Measurements from ENCODE around the gene ALOXE3. TPM values are rescaled to one million over a fixed set of nuclear protein-coding genes. Genes with fewer than 3 reads are reported as not detected.

Gene ALOXE3
- total and polyA plus RNA-seq, 8 donors, result 0.12 to 0.43 TPM; not detected in 6

DNA sequence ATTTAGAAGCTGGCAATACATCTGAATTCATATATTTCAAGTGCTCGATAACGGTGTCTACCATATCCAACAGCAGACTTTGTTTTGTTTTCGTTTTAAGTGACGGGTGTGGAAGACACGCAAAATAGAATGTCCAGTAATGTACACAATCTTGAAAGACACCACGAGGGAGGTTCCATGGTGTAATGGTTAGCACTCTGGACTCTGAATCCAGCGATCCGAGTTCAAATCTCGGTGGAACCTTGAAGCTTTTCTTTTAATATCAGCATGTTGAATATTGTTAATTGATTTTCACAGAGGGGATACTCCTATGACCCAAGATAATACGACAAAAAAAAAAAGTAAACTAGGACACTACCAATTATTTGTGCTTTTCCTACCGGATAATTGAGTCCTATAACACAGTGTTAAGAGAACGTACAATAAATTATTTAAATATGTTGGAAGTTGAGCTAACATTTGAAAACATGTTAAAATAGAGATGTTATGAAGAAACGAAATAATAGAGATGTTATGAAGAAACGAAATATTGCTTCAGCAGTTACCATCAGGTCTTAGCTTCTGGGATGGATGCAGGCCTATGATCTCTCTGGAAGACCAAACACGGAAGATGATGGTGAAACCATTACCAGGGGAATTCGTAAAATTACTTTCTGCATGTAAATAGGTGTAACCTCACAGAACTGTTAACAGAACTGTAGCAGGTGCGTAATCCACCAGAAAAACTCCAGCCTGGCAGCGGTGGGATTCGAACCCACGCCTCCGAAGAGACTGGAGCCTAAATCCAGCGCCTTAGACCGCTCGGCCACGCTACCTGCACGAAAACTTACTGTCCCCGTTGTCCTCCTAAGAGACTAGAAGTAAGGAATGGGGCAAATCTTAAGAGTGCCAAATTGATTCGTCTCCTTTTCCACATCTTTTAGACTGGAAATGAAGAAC lies 1.5 kb upstream of the ALOXE3 start:
- no peak for TF ChIP-seq POLR2A (IDR thresholded peaks at IDR 0.05)
- TF ChIP-seq EP300 (IDR thresholded peaks at IDR 0.05), result no peak
- TF ChIP-seq, protein P1, sequence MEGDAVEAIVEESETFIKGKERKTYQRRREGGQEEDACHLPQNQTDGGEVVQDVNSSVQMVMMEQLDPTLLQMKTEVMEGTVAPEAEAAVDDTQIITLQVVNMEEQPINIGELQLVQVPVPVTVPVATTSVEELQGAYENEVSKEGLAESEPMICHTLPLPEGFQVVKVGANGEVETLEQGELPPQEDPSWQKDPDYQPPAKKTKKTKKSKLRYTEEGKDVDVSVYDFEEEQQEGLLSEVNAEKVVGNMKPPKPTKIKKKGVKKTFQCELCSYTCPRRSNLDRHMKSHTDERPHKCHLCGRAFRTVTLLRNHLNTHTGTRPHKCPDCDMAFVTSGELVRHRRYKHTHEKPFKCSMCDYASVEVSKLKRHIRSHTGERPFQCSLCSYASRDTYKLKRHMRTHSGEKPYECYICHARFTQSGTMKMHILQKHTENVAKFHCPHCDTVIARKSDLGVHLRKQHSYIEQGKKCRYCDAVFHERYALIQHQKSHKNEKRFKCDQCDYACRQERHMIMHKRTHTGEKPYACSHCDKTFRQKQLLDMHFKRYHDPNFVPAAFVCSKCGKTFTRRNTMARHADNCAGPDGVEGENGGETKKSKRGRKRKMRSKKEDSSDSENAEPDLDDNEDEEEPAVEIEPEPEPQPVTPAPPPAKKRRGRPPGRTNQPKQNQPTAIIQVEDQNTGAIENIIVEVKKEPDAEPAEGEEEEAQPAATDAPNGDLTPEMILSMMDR (IDR thresholded peaks at IDR 0.05), result no peak
- peak in 2 of 3 donors; percentile 55 to 60 for TF ChIP-seq POLR2AphosphoS5 (IDR thresholded peaks at IDR 0.05)
- Histone ChIP-seq H3K4me1 (peaks cover 65 to 79% (median 76%) of the 10 kb centered on the region in 4 donors), H3K36me3 (no peaks in the 10 kb centered on the region), H3K27me3 (peaks cover 0 to 86% (median 73%) of the 10 kb centered on the region in 3 donors), H3K27ac (peak overlapping the region in 4 of 5 donors; percentile 66 to 85 (median 70)), H3K9me3 (no peaks in the 10 kb centered on the region), H3K4me3 (peak overlapping the region; percentile 43 to 70 (median 53))
- 1% methylated on average over 28 of the region's 28 CpGs for WGBS, 5 donors
- peak; percentile 79 to 95 for DNase-seq
- intact Hi-C loops (cut with DNase I; ENCODE audit: low total_unique reads), result no loop called here

DNA sequence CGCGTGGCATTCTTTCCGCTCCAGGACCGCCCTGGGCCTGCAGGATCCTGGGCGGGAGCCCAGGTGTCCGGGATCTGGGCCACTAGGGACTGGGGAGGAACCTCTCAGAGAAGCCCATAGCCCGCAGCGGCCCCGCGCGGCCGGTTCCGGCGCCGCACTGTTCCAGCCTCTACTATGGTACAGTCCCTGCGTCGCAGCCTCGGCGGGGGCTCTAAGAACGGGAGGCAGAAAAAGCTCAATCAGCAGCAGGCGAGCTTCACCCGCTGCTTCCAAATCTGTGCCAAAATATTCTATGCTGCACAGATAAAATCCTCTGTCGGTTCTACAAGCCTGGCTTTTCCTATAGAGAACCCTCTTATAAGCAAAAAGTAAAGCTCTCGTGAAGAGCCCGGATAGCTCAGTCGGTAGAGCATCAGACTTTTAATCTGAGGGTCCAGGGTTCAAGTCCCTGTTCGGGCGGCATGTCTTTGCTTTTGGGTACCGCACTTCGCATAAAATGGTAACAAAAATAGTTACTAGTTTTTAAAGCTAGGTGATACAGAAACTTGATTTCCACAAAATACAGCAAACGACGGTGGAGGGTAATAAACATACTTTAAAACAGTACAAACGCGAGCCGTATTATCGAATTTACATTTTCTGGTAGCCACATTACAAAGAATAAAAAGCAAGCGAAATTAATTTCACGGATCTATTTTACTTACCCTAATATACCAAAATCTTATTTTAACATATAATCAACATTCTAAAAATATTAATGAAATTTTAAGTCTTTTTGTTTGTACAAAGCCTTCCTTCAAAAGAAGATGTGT lies 661 bp upstream of the ALOXE3 start:
- H3K27ac ChIP-seq, result peak overlapping the region; percentile 56 to 85 (median 66)
- H3K4me1 ChIP-seq, result peaks cover 56 to 70% (median 67%) of the 10 kb centered on the region in 4 donors
- DNase-seq, result peak; percentile 93
- intact Hi-C loops (cut with DNase I; ENCODE audit: low total_unique reads), result no loop called here
- H3K27me3 ChIP-seq, result peaks cover 0 to 86% (median 73%) of the 10 kb centered on the region in 3 donors
- H3K9me3 ChIP-seq, result no peaks in the 10 kb centered on the region
- H3K4me3 ChIP-seq, result peak overlapping the region; percentile 43 to 55 (median 53)
- no peak for TF ChIP-seq POLR2A (IDR thresholded peaks at IDR 0.05)
- TF ChIP-seq, protein P1 (IDR thresholded peaks at IDR 0.05), result peak in 5 of 7 experiments; percentile 60 to 90 (median 84)
- H3K36me3 ChIP-seq, result no peaks in the 10 kb centered on the region
- 0 to 1% (median 1%) methylated on average over 24 to 38 of the region's 38 CpGs for WGBS, 5 donors

DNA sequence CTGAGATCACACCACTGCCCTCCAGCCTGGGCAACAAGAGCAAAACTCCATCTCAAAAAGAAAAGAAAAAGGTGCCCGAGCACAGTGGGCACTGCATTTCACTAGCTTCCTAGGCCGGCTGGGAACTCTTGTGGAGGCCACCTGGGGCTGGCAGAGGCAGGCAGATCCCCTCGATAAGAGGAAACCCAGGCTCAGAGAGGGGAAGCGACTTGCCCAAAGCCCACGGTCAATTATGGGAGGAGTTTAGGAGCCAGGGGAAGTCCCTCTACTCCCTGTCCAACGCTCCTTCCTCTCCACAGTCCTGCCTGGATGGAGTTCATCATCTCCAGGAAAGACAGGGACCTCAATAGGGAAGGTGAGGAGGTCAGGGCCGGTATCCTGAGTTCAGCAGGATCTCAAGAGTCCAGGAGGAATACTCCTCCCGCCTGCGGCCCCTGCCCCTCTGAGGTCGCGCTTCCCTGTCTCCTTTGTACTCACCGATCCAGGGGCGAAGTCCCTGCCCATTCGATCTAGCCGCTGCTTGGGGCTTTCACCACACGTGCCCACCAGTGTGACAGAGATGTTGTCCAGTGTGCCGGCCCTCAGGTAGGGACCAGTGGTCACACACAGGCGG lies 841 bp downstream of the ALOXE3 start:
- no peaks in the 10 kb centered on the region for H3K36me3 ChIP-seq
- 5 to 9% (median 7%) methylated on average over 18 of the region's 18 CpGs for WGBS, 5 donors
- intact Hi-C loops (cut with DNase I; ENCODE audit: low total_unique reads), result no loop called here
- no peaks in the 10 kb centered on the region for H3K9me3 ChIP-seq
- H3K4me1 ChIP-seq, result peaks cover 41 to 55% (median 52%) of the 10 kb centered on the region in 4 donors
- TF ChIP-seq, protein P1 (IDR thresholded peaks at IDR 0.05), result no peak
- TF ChIP-seq EP300 (IDR thresholded peaks at IDR 0.05) (no peak), POLR2AphosphoS5 (IDR thresholded peaks at IDR 0.05) (no peak), POLR2A (IDR thresholded peaks at IDR 0.05) (no peak)
- DNase-seq, result peak in 1 of 2 donors; percentile 27
- peak overlapping the region in 2 of 5 donors; percentile 74 to 85 for H3K27ac ChIP-seq
- peak overlapping the region; percentile 43 to 55 (median 53) for H3K4me3 ChIP-seq
- peaks cover 0 to 86% (median 71%) of the 10 kb centered on the region in 3 donors for H3K27me3 ChIP-seq

DNA sequence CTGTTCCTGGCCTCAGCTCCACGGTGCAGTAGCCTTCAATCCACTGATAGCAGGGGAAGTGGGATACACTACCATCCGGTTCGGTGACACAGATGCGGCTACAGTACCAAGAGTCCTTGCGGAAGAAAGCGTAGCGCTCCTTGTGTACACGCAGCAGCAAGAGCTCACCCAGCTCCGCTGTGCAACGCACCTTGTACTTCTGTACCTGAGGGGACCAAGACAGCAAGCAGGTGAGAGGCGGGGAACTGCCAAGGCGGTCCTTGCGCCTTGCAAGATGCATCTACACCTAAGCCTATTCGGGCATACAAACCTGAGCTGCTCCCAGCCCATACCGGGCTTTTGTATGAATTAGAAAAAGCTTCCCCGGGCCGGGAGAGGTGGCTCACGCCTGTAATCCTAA lies 1.5 kb downstream of the ALOXE3 start:
- Histone ChIP-seq H3K4me3 (no peak overlapping the region), H3K4me1 (peaks cover 34 to 48% (median 45%) of the 10 kb centered on the region in 4 donors), H3K27ac (no peak overlapping the region), H3K36me3 (no peaks in the 10 kb centered on the region), H3K27me3 (peaks cover 0 to 86% (median 71%) of the 10 kb centered on the region in 3 donors), H3K9me3 (no peaks in the 10 kb centered on the region)
- TF ChIP-seq POLR2A (IDR thresholded peaks at IDR 0.05) (no peak), POLR2AphosphoS5 (IDR thresholded peaks at IDR 0.05) (no peak), EP300 (IDR thresholded peaks at IDR 0.05) (no peak)
- TF ChIP-seq, protein P1 (IDR thresholded peaks at IDR 0.05), result no peak
- WGBS, 5 donors, result 23 to 54% (median 32%) methylated on average over 18 of the region's 18 CpGs
- DNase-seq, result no peak
- intact Hi-C loops (cut with DNase I; ENCODE audit: low total_unique reads), result no loop called here

All from stomach (tissue), 9 donors.